NB4 (cell line): Measurements from ENCODE around the gene RBM42.

Source experiments
- DNase-seq: peaks from one replicate; pipeline ENCODE4 v3.0.0; 2010; ENCODE audit warnings: low read depth
- H3K4me3 ChIP-seq: one replicate; pipeline ENCODE4 v1.5.1; 2011; ENCODE audit warnings: mild to moderate bottlenecking, low read depth, low read length, moderate library complexity
- MYC ChIP-seq: IDR thresholded peaks from 2 replicates; pipeline ENCODE4 v1.6.1; 2011; ENCODE audit warnings: low read depth, low read length
- POLR2A ChIP-seq: IDR thresholded peaks from 2 replicates; pipeline ENCODE4 v1.6.1; 2011; ENCODE audit warnings: mild to moderate bottlenecking; ENCODE audit not compliant: insufficient read length; ENCODE audit errors: extremely low read depth
- TF ChIP-seq, protein P1 (sequence below): IDR thresholded peaks from one replicate; pipeline ENCODE4 v1.5.1; 2012; ENCODE audit warnings: low read depth, low read length
- TF ChIP-seq, protein P2 (sequence below): IDR thresholded peaks from 2 replicates; pipeline ENCODE4 v1.6.1; 2011; ENCODE audit warnings: low read depth, low read length

RBM42 gene

DNA sequence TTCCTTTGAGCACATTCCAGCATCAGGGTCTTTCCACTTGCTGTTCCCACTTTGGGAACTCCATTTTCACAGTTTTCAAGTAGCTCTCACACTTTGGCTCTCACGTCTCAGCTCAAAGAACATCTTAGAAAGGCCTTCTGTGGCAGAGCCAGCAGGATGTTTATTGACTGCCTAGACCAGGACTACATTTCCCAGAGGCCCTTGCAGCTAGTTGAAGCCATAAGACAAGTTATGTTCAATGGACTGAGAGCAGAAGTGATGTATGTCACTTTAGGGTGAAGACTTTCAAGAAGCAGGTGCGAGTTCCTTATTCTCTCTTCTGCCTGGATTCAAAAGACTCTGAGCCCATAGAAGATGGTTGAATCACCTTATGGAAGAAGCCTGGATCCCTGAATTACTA lies 20.6 kb upstream of the RBM42 start:
- DNase-seq: peak; percentile 16
- TF ChIP-seq MYC: no peak
- H3K4me3 ChIP-seq: no peak overlapping the region

DNA sequence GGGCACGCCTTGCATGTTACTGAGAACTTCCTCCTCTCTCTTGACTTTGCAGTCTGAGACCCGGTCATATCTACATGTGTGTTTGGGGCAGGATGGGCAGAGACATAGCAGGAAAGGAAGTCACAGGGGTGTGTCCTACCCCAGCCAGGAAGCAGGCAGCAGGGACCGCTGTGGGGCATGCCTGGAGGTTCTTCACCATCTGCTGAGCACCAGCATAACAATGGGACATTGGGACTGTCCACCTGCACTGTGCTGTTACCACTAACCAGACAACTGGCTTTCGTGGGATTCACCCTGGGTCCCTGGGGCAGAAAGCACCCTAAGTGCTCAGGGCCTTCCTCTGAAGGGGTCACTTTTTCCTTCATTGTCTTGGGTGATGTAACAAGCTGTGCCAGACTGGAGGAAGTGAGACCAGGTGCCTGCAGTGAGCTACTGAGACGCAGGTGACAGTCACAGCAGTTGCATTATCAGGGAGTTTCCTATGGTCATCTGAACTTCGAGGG lies 18.9 kb upstream of the RBM42 start:
- H3K4me3 ChIP-seq: no peak overlapping the region

DNA sequence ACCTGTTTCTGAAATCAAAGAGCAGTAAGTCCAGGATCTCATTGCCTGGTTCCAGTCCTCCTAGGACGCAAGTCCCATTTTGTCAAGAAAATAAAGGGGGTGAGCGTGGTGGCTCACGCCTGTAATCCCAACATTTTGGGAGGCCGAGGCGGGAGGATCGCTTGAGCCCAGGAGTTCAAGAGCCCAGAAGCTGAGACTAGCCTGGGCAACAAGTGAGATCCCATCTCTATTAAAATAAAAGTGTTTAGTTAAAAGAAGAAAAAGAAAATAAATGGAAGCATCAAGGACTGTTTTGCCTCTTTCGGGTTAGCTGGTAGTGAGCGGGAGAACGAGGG lies 16.6 kb upstream of the RBM42 start:
- no peak overlapping the region for H3K4me3 ChIP-seq
- no peak for TF ChIP-seq POLR2A
- DNase-seq: no peak

More for the DNA sequence above, 18.9 kb upstream of the RBM42 start:
- TF ChIP-seq MYC (no peak), POLR2A (no peak)
- TF ChIP-seq, protein P1, sequence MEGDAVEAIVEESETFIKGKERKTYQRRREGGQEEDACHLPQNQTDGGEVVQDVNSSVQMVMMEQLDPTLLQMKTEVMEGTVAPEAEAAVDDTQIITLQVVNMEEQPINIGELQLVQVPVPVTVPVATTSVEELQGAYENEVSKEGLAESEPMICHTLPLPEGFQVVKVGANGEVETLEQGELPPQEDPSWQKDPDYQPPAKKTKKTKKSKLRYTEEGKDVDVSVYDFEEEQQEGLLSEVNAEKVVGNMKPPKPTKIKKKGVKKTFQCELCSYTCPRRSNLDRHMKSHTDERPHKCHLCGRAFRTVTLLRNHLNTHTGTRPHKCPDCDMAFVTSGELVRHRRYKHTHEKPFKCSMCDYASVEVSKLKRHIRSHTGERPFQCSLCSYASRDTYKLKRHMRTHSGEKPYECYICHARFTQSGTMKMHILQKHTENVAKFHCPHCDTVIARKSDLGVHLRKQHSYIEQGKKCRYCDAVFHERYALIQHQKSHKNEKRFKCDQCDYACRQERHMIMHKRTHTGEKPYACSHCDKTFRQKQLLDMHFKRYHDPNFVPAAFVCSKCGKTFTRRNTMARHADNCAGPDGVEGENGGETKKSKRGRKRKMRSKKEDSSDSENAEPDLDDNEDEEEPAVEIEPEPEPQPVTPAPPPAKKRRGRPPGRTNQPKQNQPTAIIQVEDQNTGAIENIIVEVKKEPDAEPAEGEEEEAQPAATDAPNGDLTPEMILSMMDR: no peak
- TF ChIP-seq, protein P2, sequence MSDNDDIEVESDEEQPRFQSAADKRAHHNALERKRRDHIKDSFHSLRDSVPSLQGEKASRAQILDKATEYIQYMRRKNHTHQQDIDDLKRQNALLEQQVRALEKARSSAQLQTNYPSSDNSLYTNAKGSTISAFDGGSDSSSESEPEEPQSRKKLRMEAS: no peak
- no peak for DNase-seq

DNA sequence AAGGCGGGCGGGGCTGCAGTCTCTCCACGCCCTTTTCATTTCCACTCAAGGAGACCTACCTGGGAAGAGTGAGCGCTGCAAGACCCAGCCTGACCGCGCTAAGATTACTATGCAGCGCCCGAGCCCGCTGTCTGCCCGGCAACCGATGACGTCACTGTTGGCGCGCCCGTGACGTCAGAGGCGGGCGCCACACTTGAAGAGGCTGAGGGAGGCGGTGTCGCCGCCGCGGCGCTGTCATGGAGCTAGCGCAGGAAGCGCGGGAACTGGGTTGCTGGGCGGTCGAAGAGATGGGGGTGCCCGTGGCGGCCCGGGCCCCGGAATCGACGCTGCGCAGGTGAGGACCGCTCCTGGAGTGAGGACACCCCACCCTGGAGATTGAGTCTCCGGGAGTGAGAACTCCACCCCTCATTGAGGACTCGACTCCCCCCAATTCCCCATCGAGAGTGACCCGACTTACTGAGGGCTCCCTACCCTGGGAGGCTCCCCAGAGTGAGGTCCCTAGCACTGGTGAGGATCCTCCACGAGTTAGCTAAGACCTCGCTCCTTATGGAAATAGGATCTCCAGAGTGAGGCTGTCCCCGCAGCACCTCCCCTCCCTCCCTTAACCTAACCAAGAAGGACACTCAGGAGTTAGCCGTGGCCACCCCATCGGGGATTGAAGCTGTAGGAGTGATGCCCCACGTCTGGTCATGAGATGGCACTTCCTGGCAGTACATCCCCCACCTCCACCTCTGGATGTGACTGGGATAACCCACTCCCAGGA lies 16.1 kb upstream of the RBM42 start, which contains the start of gene HAUS5:
Gene HAUS5 (plus strand): TSS at position 177 of the 763 bp plus-strand sequence. CDS start 60 bp downstream, at position 237.
- peak within 1 kb of the TSS; percentile 86 for H3K4me3 ChIP-seq
- TF ChIP-seq, protein P1: no peak
- peak; percentile 38; the same call in 1 of the 2 replicates for TF ChIP-seq MYC
- peak; percentile 65 for TF ChIP-seq POLR2A
- TF ChIP-seq, protein P2: peak; percentile 49
- DNase-seq: peak; percentile 88

DNA sequence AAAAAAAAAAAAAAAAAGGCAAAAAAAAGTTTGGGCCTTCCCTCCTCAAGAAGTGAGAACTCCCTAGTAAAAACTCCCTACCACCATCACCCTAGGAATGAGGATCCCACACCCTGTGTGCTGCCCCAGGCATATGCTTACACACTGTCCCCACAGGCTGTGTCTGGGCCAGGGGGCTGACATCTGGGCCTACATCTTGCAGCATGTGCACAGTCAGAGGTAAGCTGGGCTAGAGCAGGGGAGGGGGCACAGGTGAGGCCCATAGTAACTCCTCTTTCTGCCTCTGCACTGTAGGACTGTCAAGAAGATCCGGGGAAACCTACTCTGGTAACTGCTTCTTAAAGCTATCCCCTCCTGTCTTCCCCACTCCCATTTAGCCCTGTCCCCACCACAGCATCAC lies 15.3 kb upstream of the RBM42 start:
- H3K4me3 ChIP-seq: no peak overlapping the region
- TF ChIP-seq MYC: no peak
- no peak for DNase-seq

DNA sequence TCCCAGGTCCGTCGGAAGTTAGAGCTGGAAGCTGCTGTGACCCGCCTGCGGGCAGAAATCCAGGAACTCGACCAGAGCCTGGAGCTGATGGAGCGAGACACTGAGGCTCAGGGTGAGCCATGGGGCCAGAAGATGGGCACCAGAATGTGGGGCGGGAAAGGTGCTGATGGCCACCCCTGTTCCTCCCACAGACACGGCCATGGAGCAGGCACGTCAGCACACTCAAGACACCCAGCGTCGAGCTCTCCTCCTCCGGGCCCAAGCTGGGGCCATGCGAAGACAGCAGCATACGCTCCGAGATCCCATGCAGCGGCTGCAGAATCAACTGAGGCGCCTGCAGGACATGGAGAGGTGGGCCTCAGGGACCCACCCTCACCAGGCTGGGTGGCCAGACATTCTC lies 13.8 kb upstream of the RBM42 start:
- no peak for DNase-seq
- TF ChIP-seq MYC (no peak), POLR2A (no peak)
- TF ChIP-seq, protein P1: no peak
- TF ChIP-seq, protein P2: no peak
- H3K4me3 ChIP-seq: no peak overlapping the region

DNA sequence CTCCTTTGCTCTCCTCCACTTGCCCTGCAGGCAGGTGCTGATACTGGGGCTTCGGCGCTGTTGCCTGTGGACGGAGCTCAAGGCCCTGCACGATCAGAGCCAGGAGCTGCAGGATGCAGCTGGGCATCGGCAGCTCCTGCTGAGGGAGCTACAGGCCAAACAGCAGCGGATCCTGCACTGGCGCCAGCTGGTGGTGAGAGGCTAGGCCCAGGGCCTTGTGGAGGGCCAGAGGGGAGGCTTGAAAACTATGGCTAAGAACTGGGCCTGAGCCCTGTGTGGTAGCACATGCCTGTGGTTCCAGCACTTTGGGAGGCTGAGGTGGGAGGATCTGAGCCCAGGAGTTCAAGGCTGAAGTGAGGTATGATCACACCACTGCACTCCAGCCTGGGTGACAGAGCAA lies 10.0 kb upstream of the RBM42 start:
- H3K4me3 ChIP-seq: no peak overlapping the region
- no peak for DNase-seq
- TF ChIP-seq POLR2A (no peak), MYC (no peak)
- TF ChIP-seq, protein P1: no peak
